Kidney epithelial cell (primary cell): ENCODE results near the gene C15orf40. TPM values are rescaled to one million over a fixed set of nuclear protein-coding genes. Genes with fewer than 3 reads are reported as not detected.
A peak's percentile ranks its signal among the peaks of the same experiment; 100 is the strongest.

Experiments
- DNase-seq: peaks from one replicate; pipeline ENCODE4 v3.0.0-alpha.2; 2010; ENCODE audit warnings: low read depth
- H3K27me3 ChIP-seq: 2 replicates; pipeline ENCODE4 v1.6.0; 2011; ENCODE audit warnings: low read length; ENCODE audit not compliant: control insufficient read depth, insufficient read depth
- H3K36me3 ChIP-seq: 2 replicates; pipeline ENCODE4 v1.5.1; 2011; ENCODE audit warnings: low read length; ENCODE audit not compliant: control insufficient read depth, insufficient read depth
- H3K4me3 ChIP-seq: 2 replicates; pipeline ENCODE4 v1.5.1; 2011; ENCODE audit warnings: low read depth, mild to moderate bottlenecking, control low read depth, low read length
- CTCF ChIP-seq: IDR thresholded peaks from 2 replicates; pipeline ENCODE4 v1.5.1; 2011; ENCODE audit warnings: mild to moderate bottlenecking, moderate library complexity, low read length, control low read depth, inconsistent platforms; ENCODE audit not compliant: insufficient read depth, poor library complexity, severe bottlenecking
- total RNA-seq: library from RNA; depleted of rRNA; stranded (reverse); fragments of >200 nt; gene quantifications from 2 replicates; pipeline ENCODE4 v1.2.3, GENCODE V29; 2015

C15orf40 gene
- total RNA-seq, 1 donor from 2014 or later, result 9.9 TPM

DNA sequence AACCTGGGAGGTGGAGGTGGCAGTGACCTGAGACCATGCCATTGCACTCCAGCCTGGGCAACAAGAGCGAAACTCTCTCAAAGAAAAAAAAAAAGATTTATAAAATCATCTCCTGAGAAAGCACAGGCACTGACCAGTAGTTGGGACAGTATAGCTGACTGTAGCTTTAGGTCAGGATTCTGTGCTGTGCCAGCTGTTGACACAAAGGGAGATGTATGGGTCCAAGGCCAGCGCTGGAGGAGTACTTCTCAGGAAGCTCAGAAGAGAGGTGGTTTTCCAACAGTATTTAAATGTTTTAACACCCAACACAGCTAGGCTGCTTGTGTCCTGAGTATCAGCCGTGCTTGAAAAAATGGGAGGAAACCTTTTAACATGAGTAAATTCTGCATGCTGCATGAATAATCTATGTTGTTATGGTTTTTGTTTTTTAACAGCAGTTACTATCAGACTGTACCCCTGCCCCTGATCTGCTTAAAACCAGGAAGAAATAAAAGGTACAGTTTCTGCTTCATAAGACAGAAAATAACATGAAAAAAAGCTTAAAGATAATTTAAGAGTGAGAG is 18.9 kb downstream of the C15orf40 start:
- Histone ChIP-seq H3K27me3 (no peaks in the 10 kb centered on the region), H3K36me3 (no peaks in the 10 kb centered on the region), H3K4me3 (no peak overlapping the region)
- no peak for DNase-seq
- TF ChIP-seq CTCF, result no peak

DNA sequence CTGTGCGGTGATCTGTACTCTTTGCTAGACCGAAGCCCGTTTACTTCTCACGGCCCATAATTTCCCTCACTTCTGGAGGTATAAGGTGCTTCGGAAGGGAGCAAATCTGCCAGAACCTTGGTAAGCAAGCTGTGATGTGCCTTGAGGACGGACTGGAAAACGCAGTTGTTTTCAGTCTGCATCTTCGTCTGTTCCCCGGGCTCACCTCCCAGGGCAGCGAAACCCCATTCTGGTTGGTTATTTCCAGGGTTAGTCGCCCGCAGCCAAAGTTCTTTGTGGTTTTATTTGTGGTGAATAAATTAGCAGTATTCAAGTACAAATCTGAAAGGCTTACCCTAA is 25.0 kb downstream of the C15orf40 start:
- no peak for DNase-seq
- no peaks in the 10 kb centered on the region for H3K27me3 ChIP-seq
- H3K36me3 ChIP-seq, result no peaks in the 10 kb centered on the region
- peak overlapping the region; percentile 65 for H3K4me3 ChIP-seq
- TF ChIP-seq CTCF, result no peak

GRCh38 chr15:82985688-82986441 is 25.6 kb downstream of the C15orf40 start, which contains the start of gene RAMAC:
Gene RAMAC (plus strand): TSS chr15:82986210. CDS start chr15:82989019, 2,809 bp downstream.
- no peaks in the 10 kb centered on the region for H3K27me3 ChIP-seq
- peak within 1 kb of the TSS; percentile 65 for H3K4me3 ChIP-seq
- no peak for TF ChIP-seq CTCF
- H3K36me3 ChIP-seq, result no peaks in the 10 kb centered on the region
- peak; percentile 93 for DNase-seq

DNA sequence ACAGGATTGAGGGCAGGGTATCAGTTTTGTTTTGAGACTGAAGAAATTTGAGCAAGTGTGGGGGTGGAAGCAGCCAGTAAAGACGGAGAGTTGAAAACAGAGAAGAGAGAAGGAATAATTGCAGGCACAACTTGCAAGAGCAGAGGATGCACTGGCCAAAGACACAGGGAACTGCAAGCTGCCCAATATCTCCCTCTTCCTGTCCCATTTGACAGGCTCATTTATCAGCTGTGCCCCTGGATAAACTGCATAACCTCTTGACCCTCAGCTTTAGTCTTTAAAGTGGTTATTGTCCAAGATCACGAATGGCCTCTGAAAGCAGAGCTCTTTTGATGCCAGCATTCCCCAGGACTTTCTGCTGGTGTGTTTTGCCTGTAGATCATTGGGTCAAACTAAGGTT is 30.5 kb downstream of the C15orf40 start:
- TF ChIP-seq CTCF, result no peak
- no peaks in the 10 kb centered on the region for H3K36me3 ChIP-seq
- no peak for DNase-seq
- H3K4me3 ChIP-seq, result no peak overlapping the region
- H3K27me3 ChIP-seq, result no peaks in the 10 kb centered on the region

- TF ChIP-seq CTCF, result no peak
- H3K27me3 ChIP-seq, result no peaks in the 10 kb centered on the region
- H3K36me3 ChIP-seq, result no peaks in the 10 kb centered on the region
- no peak overlapping the region for H3K4me3 ChIP-seq
- no peak for DNase-seq
Measured at GRCh38 chr15:82979726-82980125, 31.7 kb downstream of the C15orf40 start.
